H1 (cell line): Measurements from ENCODE around the gene SCG2. TPM values are rescaled to one million over a fixed set of nuclear protein-coding genes. Genes with fewer than 3 reads are reported as not detected.

Experiments used
- BCL11A ChIP-seq, 2 experiments: IDR thresholded peaks; one replicate each; pipeline ENCODE4 v1.6.1; 2011; ENCODE audit warnings: low read depth in 2 of 2, low read length in 2 of 2, mild to moderate bottlenecking in 2 of 2
- EGR1 ChIP-seq: IDR thresholded peaks from 2 replicates; pipeline ENCODE4 v1.6.1; 2011; ENCODE audit warnings: low read depth, low read length, borderline replicate concordance
- TAF7 ChIP-seq: optimal IDR thresholded peaks from 2 replicates; pipeline ENCODE3; 2011; ENCODE audit warnings: low read depth, mild to moderate bottlenecking, inconsistent platforms, low read length, moderate library complexity, borderline replicate concordance
- polyA plus RNA-seq, 7 experiments: library from polyadenylated mRNA; depleted of rRNA in 3 of 7; stranded (reverse) in 5 of 7; unstranded in 2 of 7; fragments of >200 nt in 5 of 7; fragments of 200-250 nt in 2 of 7; gene quantifications; 1 replicate in 5 of 7; 2 replicates in 1 of 7; 4 replicates in 1 of 7; pipeline versions ENCODE4 v1.2.1 to v1.2.3, GENCODE V29; 2011 to 2013; ENCODE audit warnings: missing spikeins in 2 of 7, mixed read lengths in 2 of 7
- total RNA-seq: library from RNA; stranded (reverse); fragmentation: NEBNext Ultra II Directional; extraction: Animal tissue kit (Norgen Biotek cat#: 25700); gene quantifications from 2 replicates; pipeline ENCODE4 v1.2.1, GENCODE V29; 2021

Gene SCG2
- total and polyA plus RNA-seq, 2 of the 8 experiments (the other 6 are each of a cell fraction or from before 2014, with no cell fraction given), result 0.54 to 1.0 TPM

GRCh38 chr2:223625652-223626051, 23.5 kb upstream of the SCG2 start (continued):
- TF ChIP-seq BCL11A (IDR thresholded peaks at IDR 0.05; ENCODE audit: low read depth in 2 of 2, low read length in 2 of 2) (no peak), TAF7 (no peak), EGR1 (no peak)
